ENCODE data around the gene CLDN4.
A peak's percentile ranks its signal among the peaks of the same experiment; 100 is the strongest.

CLDN4 gene

DNA sequence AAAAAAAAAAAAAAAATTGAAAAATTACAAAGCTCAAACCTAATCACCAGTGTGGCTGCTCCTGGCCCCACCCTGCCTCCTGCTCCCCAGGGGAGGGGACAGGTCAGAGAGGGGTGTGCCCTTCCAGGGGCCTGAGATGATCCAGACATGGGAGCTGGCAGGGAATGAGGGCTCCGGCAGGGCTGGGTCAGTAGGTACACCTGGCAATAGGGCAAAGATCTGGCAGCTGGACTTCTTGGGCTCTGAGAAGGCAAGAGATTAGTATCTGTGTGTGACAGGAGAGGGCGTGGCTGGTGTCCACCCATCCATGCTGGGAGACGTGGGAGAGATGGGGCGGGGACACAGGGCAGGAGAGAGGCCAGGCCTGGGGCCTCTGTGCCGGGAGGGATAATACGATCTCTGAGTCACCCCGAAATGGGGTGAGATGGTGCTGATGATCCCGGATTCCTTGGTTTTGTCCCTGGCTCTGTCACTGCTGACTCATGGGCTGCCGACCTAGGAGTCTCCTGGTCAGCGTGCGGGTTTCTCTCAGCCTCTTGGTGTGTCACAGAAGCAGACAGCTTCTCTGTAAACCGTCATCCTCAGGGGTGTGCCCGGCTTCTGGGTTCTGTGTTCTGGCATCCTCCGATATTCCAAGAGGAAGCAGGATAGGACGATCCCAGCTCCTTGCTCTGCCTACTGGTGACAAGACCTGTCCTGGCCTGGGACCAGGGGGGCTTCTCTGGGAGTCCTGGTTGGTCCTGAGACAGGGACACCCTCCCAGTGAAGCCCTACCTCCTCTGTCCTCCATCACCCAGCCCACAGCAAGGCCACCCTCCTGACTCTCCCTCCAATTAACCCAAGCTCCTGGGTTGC is 8.2 kb upstream of the CLDN4 start:
- no peaks in the 10 kb centered on the region for H3K27me3 ChIP-seq (ENCODE audit: insufficient read depth, low read depth, severe bottlenecking)
- H3K36me3 ChIP-seq: no peaks in the 10 kb centered on the region
- H3K9me3 ChIP-seq (ENCODE audit: severe bottlenecking): no peaks in the 10 kb centered on the region
- H3K4me3 ChIP-seq (ENCODE audit: low read depth, low read length): no peak overlapping the region
- H3K27ac ChIP-seq: peak overlapping the region; percentile 74
- DNase-seq: peak; percentile 95
- TF ChIP-seq, protein P1, sequence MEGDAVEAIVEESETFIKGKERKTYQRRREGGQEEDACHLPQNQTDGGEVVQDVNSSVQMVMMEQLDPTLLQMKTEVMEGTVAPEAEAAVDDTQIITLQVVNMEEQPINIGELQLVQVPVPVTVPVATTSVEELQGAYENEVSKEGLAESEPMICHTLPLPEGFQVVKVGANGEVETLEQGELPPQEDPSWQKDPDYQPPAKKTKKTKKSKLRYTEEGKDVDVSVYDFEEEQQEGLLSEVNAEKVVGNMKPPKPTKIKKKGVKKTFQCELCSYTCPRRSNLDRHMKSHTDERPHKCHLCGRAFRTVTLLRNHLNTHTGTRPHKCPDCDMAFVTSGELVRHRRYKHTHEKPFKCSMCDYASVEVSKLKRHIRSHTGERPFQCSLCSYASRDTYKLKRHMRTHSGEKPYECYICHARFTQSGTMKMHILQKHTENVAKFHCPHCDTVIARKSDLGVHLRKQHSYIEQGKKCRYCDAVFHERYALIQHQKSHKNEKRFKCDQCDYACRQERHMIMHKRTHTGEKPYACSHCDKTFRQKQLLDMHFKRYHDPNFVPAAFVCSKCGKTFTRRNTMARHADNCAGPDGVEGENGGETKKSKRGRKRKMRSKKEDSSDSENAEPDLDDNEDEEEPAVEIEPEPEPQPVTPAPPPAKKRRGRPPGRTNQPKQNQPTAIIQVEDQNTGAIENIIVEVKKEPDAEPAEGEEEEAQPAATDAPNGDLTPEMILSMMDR (IDR thresholded peaks at IDR 0.05; ENCODE audit: low read depth, low read length): no peak

- peak overlapping the region; percentile 74; the same call in 1 of the 2 replicates for H3K27ac ChIP-seq
Measured at GRCh38 chr7:73823257-73823656, 7.5 kb upstream of the CLDN4 start.

DNA sequence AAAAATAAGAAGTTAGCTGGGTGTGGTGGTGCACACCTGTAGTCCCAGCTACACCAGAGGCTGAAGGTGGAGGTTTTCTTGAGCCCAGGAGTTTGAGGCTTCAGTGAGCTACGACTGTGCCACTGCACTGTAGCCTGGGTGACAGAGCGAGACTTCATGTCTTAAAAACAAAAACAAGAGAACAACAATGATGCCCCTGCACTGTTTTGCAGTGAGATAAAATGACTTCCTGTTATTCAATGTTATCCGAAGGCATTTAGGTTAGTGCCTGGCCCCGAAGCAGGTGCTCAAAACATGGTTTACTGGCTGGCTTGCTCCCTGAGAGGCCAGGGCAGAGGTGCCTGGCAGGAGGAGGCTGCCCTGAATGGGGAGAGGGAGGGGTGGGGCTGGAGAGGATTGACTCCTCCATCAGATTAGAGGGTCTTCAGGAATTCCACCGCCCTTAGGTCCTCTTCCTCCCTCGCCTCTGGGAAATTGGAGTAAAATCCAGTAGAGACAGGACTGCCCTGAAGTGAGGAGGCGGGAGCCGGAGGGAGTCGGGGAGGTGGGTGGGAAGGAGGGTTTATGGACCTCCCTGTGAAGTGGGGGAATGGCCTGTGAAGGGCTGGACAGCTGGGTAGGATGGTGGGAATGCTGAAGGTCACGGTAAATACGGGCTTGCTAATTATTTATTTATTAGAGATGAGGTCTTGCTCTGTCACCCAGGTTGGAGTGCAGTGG is 6.8 kb upstream of the CLDN4 start:
- DNase-seq: no peak
- H3K27me3 ChIP-seq (ENCODE audit: insufficient read depth, low read depth, severe bottlenecking): no peaks in the 10 kb centered on the region
- H3K9me3 ChIP-seq (ENCODE audit: severe bottlenecking): no peaks in the 10 kb centered on the region
- H3K27ac ChIP-seq: no peak overlapping the region
- no peak overlapping the region for H3K4me3 ChIP-seq (ENCODE audit: low read depth, low read length)
- H3K36me3 ChIP-seq: no peaks in the 10 kb centered on the region
- TF ChIP-seq, protein P1 (IDR thresholded peaks at IDR 0.05; ENCODE audit: low read depth, low read length): no peak

More at GRCh38 chr7:73823257-73823656, 7.5 kb upstream of the CLDN4 start:
- TF ChIP-seq, protein P1 (IDR thresholded peaks at IDR 0.05; ENCODE audit: low read depth, low read length): no peak
- Histone ChIP-seq H3K9me3 (ENCODE audit: severe bottlenecking) (no peaks in the 10 kb centered on the region), H3K4me3 (ENCODE audit: low read depth, low read length) (no peak overlapping the region), H3K36me3 (no peaks in the 10 kb centered on the region), H3K27me3 (ENCODE audit: insufficient read depth, low read depth, severe bottlenecking) (no peaks in the 10 kb centered on the region)
- no peak for DNase-seq

DNA sequence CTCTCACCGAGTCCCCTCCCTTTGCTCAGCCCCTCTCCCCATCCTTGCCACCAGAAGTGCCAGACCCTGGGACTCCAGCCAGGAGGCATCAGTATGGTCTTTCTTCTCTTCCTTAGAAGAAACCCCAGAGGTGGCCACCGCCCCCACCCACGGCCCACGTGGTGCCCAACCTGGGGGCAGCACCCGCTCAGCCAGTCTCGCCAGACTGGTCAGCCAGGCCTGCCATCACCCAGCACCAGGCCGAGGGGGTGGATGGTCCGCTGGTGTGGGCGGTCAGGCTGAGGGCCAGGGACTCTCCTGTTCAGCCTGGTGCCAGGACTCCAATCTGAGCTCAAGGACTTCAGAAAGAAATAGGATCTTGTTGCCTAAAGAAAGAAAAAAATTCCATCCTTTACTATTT is 5.8 kb upstream of the CLDN4 start:
- DNase-seq: no peak
- TF ChIP-seq, protein P1 (IDR thresholded peaks at IDR 0.05; ENCODE audit: low read depth, low read length): no peak
- Histone ChIP-seq H3K4me3 (ENCODE audit: low read depth, low read length) (no peak overlapping the region), H3K27me3 (ENCODE audit: insufficient read depth, low read depth, severe bottlenecking) (no peaks in the 10 kb centered on the region), H3K36me3 (no peaks in the 10 kb centered on the region), H3K27ac (no peak overlapping the region), H3K9me3 (ENCODE audit: severe bottlenecking) (no peaks in the 10 kb centered on the region)

DNA sequence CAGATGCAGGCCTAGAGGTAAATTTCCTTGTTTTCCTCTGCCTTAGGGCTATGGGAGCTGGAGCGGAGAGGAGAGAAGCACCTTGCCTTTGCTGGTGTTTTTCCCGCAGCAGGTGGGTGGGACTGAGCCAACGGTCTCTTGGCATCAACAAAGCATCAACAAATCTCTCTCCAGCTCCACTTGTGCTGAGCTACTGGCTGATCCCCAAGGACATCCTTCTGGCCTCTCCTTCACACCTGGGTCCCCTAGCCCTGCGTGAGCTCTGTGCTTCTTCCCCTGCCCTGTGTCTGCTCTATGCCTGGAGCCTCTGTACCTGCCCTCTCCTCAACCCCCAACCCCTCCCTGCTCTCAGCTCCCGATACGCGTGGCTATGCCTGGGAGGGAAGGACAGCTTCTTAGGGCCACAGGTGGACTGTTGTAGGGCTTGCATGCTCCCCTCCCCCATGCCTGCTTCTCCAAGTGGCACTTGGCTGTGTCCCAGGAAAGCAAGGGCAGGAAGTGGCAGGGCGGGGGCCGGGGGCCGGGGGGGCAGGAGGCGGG is 3.2 kb upstream of the CLDN4 start:
- Histone ChIP-seq H3K4me3 (ENCODE audit: low read depth, low read length) (peak overlapping the region; percentile 13), H3K9me3 (ENCODE audit: severe bottlenecking) (no peaks in the 10 kb centered on the region), H3K27ac (peak overlapping the region; percentile 92), H3K27me3 (ENCODE audit: insufficient read depth, low read depth, severe bottlenecking) (no peaks in the 10 kb centered on the region), H3K36me3 (no peaks in the 10 kb centered on the region)
- TF ChIP-seq, protein P1 (IDR thresholded peaks at IDR 0.05; ENCODE audit: low read depth, low read length): no peak
- peak; percentile 91 for DNase-seq
